ENCODE results near the gene IL22RA1. TPM values are rescaled to one million over a fixed set of nuclear protein-coding genes. Genes with fewer than 3 reads are reported as not detected.

The IL22RA1 gene
- total RNA-seq, 1 donor from 2014 or later = not detected

- no peak for DNase-seq (ENCODE audit: low spot score)
- Mint-ChIP-seq H3K27me3 (ENCODE audit: unreplicated experiment) (peaks cover 6% of the 10 kb centered on the region), H3K9me3 (ENCODE audit: unreplicated experiment) (no peaks in the 10 kb centered on the region), H3K36me3 (ENCODE audit: low read depth, unreplicated experiment) (no peaks in the 10 kb centered on the region), H3K4me3 (ENCODE audit: unreplicated experiment) (no peak overlapping the region), H3K27ac (ENCODE audit: unreplicated experiment) (no peak overlapping the region), H3K4me1 (ENCODE audit: unreplicated experiment) (no peaks in the 10 kb centered on the region)
- no peak for TF ChIP-seq CTCF (IDR thresholded peaks at IDR 0.05; ENCODE audit: unreplicated experiment)
Observed at GRCh38 chr1:24124980-24125379, 18.0 kb downstream of the IL22RA1 start.

- DNase-seq (ENCODE audit: low spot score) = no peak
- no peak overlapping the region for H3K4me3 Mint-ChIP-seq (ENCODE audit: unreplicated experiment)
- H3K27ac Mint-ChIP-seq (ENCODE audit: unreplicated experiment) = no peak overlapping the region
- H3K36me3 Mint-ChIP-seq (ENCODE audit: low read depth, unreplicated experiment) = no peaks in the 10 kb centered on the region
- peaks cover 6% of the 10 kb centered on the region for H3K27me3 Mint-ChIP-seq (ENCODE audit: unreplicated experiment)
- no peaks in the 10 kb centered on the region for H3K4me1 Mint-ChIP-seq (ENCODE audit: unreplicated experiment)
- no peaks in the 10 kb centered on the region for H3K9me3 Mint-ChIP-seq (ENCODE audit: unreplicated experiment)
- TF ChIP-seq CTCF (IDR thresholded peaks at IDR 0.05; ENCODE audit: unreplicated experiment) = no peak
Observed at GRCh38 chr1:24123611-24124010, 19.3 kb downstream of the IL22RA1 start.

- no peaks in the 10 kb centered on the region for H3K36me3 Mint-ChIP-seq (ENCODE audit: low read depth, unreplicated experiment)
- no peak overlapping the region for H3K4me3 Mint-ChIP-seq (ENCODE audit: unreplicated experiment)
- H3K4me1 Mint-ChIP-seq (ENCODE audit: unreplicated experiment) = no peaks in the 10 kb centered on the region
- H3K27me3 Mint-ChIP-seq (ENCODE audit: unreplicated experiment) = peaks cover 6% of the 10 kb centered on the region
- DNase-seq (ENCODE audit: low spot score) = no peak
- H3K9me3 Mint-ChIP-seq (ENCODE audit: unreplicated experiment) = no peaks in the 10 kb centered on the region
- H3K27ac Mint-ChIP-seq (ENCODE audit: unreplicated experiment) = no peak overlapping the region
- no peak for TF ChIP-seq CTCF (IDR thresholded peaks at IDR 0.05; ENCODE audit: unreplicated experiment)
Observed at GRCh38 chr1:24122776-24123175, 20.2 kb downstream of the IL22RA1 start.

- no peaks in the 10 kb centered on the region for H3K9me3 Mint-ChIP-seq (ENCODE audit: unreplicated experiment)
- no peaks in the 10 kb centered on the region for H3K4me1 Mint-ChIP-seq (ENCODE audit: unreplicated experiment)
- no peaks in the 10 kb centered on the region for H3K36me3 Mint-ChIP-seq (ENCODE audit: low read depth, unreplicated experiment)
- no peak overlapping the region for H3K4me3 Mint-ChIP-seq (ENCODE audit: unreplicated experiment)
- no peak overlapping the region for H3K27ac Mint-ChIP-seq (ENCODE audit: unreplicated experiment)
- DNase-seq (ENCODE audit: low spot score) = no peak
- TF ChIP-seq CTCF (IDR thresholded peaks at IDR 0.05; ENCODE audit: unreplicated experiment) = no peak
- H3K27me3 Mint-ChIP-seq (ENCODE audit: unreplicated experiment) = peaks cover 6% of the 10 kb centered on the region
Observed at GRCh38 chr1:24121406-24121805, 21.5 kb downstream of the IL22RA1 start.

- Mint-ChIP-seq H3K27ac (ENCODE audit: unreplicated experiment) (no peak overlapping the region), H3K4me1 (ENCODE audit: unreplicated experiment) (no peaks in the 10 kb centered on the region), H3K4me3 (ENCODE audit: unreplicated experiment) (no peak overlapping the region), H3K27me3 (ENCODE audit: unreplicated experiment) (peaks cover 6% of the 10 kb centered on the region), H3K36me3 (ENCODE audit: low read depth, unreplicated experiment) (no peaks in the 10 kb centered on the region), H3K9me3 (ENCODE audit: unreplicated experiment) (no peaks in the 10 kb centered on the region)
- TF ChIP-seq CTCF (IDR thresholded peaks at IDR 0.05; ENCODE audit: unreplicated experiment) = no peak
- no peak for DNase-seq (ENCODE audit: low spot score)
Observed at GRCh38 chr1:24120965-24121364, 22.0 kb downstream of the IL22RA1 start.
